Ovary (tissue), 3 donors: ENCODE results near the gene KRTAP5-11.
"Not testable (repeated sequence)": the region's sequence is repeated elsewhere in the genome, so short reads cannot be mapped to it uniquely, and the experiment has no call there.

Experiments
- CTCF ChIP-seq, 3 donors: fragments of 450-650 bp in 2 of 3; fragments of 200-600 bp in 1 of 3; IDR thresholded peaks; one replicate each; pipeline versions ENCODE4 v1.5.1 to v1.8.0; 2016 to 2022; ENCODE audit warnings: antibody characterized with exemption in 3 of 3, mild to moderate bottlenecking in 1 of 3
- EP300 ChIP-seq: sonication (generic); formaldehyde crosslinking; IDR thresholded peaks from one replicate; pipeline ENCODE4 v1.6.1; 2017; ENCODE audit warnings: antibody characterized with exemption
- POLR2A ChIP-seq: fragments of 450-650 bp; IDR thresholded peaks from one replicate; pipeline ENCODE4 v1.6.1; 2017; ENCODE audit warnings: antibody characterized with exemption, mild to moderate bottlenecking, moderate library complexity
- donor health status: DM: no; HTN: no; CAD: no.

GRCh38 chr11:71615003-71615402 lies 32.3 kb upstream of the KRTAP5-11 start:
- TF ChIP-seq POLR2A; CTCF (IDR thresholded peaks at IDR 0.05); EP300: not testable (repeated sequence)
